SK-N-MC (cell line): Measurements from ENCODE around the gene CTSD.

Experiments used
- EZH2 ChIP-seq: fragments of 200-600 bp; sonication (generic); IDR thresholded peaks from one replicate; pipeline ENCODE4 v1.6.1; 2017; ENCODE audit warnings: antibody characterized with exemption
- FOXP2 ChIP-seq: optimal IDR thresholded peaks from 2 replicates; pipeline ENCODE3; 2011; ENCODE audit warnings: mild to moderate bottlenecking, moderate library complexity; ENCODE audit not compliant: insufficient read depth; ENCODE audit errors: extremely low read length, control extremely low read depth
- POLR2AphosphoS5 ChIP-seq: IDR thresholded peaks from 2 replicates; pipeline ENCODE4 v1.6.1; 2012; ENCODE audit warnings: mild to moderate bottlenecking, low read depth, low read length, borderline replicate concordance

GRCh38 chr11:1733716-1734640, 29.7 kb downstream of the CTSD start:
- no peak for TF ChIP-seq POLR2AphosphoS5
- no peak for TF ChIP-seq EZH2
- no peak for TF ChIP-seq FOXP2
